ENCODE data around the gene BLVRB. TPM values are rescaled to one million over a fixed set of nuclear protein-coding genes. Genes with fewer than 3 reads are reported as not detected.

Gene BLVRB
- total and polyA plus RNA-seq, 8 donors, result 54.3 to 561 (median 252) TPM

DNA sequence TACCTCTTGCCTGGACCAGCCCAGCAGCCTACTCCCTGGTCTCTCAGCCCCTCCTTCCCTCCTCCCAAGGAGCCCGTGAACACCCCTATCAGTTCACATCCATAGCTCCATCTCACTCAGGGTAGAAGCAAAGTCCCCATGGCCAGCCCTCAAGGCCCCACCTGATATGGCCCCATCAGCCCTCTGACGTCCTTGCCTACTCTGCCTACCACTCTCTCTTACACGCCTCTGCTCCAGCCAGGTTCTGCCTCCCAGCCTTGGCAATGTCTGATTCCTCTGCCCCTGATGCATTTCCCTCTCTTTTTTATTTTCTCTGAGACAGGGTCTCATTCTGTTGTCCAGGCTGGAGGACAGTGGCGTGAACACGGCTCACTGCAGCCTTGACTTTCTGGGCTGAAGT is 13.5 kb downstream of the BLVRB start:
- H3K9me3 ChIP-seq, result no peaks in the 10 kb centered on the region
- H3K27ac ChIP-seq, result no peak overlapping the region
- intact Hi-C loops (cut with DNase I; ENCODE audit: low total_unique reads), result no loop called here
- TF ChIP-seq, protein P1, sequence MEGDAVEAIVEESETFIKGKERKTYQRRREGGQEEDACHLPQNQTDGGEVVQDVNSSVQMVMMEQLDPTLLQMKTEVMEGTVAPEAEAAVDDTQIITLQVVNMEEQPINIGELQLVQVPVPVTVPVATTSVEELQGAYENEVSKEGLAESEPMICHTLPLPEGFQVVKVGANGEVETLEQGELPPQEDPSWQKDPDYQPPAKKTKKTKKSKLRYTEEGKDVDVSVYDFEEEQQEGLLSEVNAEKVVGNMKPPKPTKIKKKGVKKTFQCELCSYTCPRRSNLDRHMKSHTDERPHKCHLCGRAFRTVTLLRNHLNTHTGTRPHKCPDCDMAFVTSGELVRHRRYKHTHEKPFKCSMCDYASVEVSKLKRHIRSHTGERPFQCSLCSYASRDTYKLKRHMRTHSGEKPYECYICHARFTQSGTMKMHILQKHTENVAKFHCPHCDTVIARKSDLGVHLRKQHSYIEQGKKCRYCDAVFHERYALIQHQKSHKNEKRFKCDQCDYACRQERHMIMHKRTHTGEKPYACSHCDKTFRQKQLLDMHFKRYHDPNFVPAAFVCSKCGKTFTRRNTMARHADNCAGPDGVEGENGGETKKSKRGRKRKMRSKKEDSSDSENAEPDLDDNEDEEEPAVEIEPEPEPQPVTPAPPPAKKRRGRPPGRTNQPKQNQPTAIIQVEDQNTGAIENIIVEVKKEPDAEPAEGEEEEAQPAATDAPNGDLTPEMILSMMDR (IDR thresholded peaks at IDR 0.05), result no peak
- TF ChIP-seq POLR2AphosphoS5 (IDR thresholded peaks at IDR 0.05) (no peak), EP300 (IDR thresholded peaks at IDR 0.05) (no peak), POLR2A (IDR thresholded peaks at IDR 0.05) (no peak)
- peaks cover 0 to 6% (median 3%) of the 10 kb centered on the region in 4 donors for H3K4me1 ChIP-seq
- no peak for DNase-seq
- peaks cover 16 to 82% (median 67%) of the 10 kb centered on the region in 4 donors for H3K36me3 ChIP-seq
- H3K27me3 ChIP-seq, result no peaks in the 10 kb centered on the region
- H3K4me3 ChIP-seq, result no peak overlapping the region
- WGBS, 5 donors, result 60 to 70% (median 67%) methylated on average over 5 of the region's 5 CpGs

DNA sequence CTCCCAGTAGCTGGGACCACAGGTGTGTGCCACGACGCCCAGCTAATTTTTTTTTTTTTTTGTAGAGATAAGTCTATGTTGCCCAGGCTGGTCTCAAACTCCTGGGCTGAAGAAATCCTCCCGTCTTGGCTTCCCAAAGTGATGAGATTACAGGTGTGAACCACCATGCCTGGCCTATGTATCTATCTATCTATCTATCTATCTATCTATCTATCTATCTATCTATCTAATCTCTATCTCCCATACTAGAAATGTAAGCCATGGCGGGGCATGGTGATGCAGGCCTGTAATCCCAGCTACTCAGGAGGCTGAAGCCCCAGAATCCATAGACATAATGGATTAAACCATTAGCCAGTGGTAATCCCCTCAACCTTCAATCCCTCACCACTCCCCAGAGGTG is 14.9 kb downstream of the BLVRB start:
- peaks cover 0 to 13% (median 6%) of the 10 kb centered on the region in 4 donors for H3K4me1 ChIP-seq
- intact Hi-C loops (cut with DNase I; ENCODE audit: low total_unique reads), result no loop called here
- WGBS, 5 donors, result 74 to 87% (median 78%) methylated on average over 4 of the region's 4 CpGs

DNA sequence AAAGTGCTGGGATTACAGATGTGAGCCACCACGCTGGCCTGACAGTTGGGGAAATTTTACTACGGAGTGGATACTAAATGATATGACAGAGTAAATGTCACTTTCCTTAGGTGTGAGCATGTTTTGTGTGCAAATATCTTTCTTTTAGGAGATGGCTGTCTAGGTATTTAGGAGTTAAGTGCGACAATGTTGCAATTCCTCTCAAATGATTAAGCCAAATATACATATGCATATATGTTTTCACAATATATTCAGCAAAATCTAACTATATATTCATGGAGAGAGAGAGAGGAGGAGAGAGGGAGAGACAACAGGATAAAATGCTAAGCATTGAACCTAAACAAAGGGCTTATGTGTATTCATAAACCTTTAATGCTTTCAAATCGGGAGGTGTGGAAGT is 16.0 kb downstream of the BLVRB start:
- WGBS, 5 donors, result 87 to 91% (median 91%) methylated on average over 4 of the region's 4 CpGs

More for the DNA sequence above, 14.9 kb downstream of the BLVRB start:
- no peak for DNase-seq
- TF ChIP-seq POLR2A (IDR thresholded peaks at IDR 0.05) (no peak), POLR2AphosphoS5 (IDR thresholded peaks at IDR 0.05) (no peak), EP300 (IDR thresholded peaks at IDR 0.05) (no peak)
- TF ChIP-seq, protein P1 (IDR thresholded peaks at IDR 0.05), result no peak
- Histone ChIP-seq H3K9me3 (no peaks in the 10 kb centered on the region), H3K4me3 (no peak overlapping the region), H3K27me3 (no peaks in the 10 kb centered on the region), H3K27ac (no peak overlapping the region), H3K36me3 (peaks cover 16 to 74% (median 58%) of the 10 kb centered on the region in 4 donors)

DNA sequence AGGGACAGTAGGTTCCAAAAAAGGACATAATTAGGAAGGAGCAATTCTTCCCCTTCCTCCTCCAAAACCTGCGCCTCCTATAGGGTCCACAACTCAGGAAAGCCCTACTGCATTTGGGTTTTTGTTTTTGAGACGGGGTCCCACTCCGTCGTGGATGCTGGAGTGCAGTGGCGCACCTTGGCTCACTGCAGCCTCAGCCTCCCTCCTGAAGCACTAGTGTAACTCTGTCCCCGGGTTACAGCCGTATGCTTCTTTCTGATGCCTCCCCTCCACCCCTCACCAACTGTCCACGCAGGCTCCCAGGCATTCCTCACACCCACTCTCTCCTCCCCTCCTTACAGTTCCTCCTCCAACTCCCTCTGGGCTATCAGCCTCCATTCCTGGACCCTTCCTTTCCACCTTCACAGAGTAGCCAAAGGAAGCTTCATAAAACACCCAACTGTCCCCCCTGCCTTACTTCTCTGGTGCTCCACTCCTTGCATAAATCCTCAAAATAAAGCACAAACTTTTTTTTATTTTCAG is 19.2 kb downstream of the BLVRB start:
- Histone ChIP-seq H3K27me3 (no peaks in the 10 kb centered on the region), H3K27ac (peak overlapping the region in 3 of 5 donors; percentile 92 to 98 (median 94)), H3K9me3 (no peaks in the 10 kb centered on the region), H3K4me3 (no peak overlapping the region), H3K4me1 (peaks cover 20 to 32% (median 27%) of the 10 kb centered on the region in 4 donors), H3K36me3 (peaks cover 23 to 55% (median 49%) of the 10 kb centered on the region in 4 donors)
- intact Hi-C loops (cut with DNase I; ENCODE audit: low total_unique reads), result no loop called here
- TF ChIP-seq, protein P1 (IDR thresholded peaks at IDR 0.05), result no peak
- TF ChIP-seq POLR2A (IDR thresholded peaks at IDR 0.05) (no peak), EP300 (IDR thresholded peaks at IDR 0.05) (no peak), POLR2AphosphoS5 (IDR thresholded peaks at IDR 0.05) (no peak)
- WGBS, 5 donors, result 69 to 82% (median 72%) methylated on average over 8 of the region's 8 CpGs
- DNase-seq, result no peak

More for the DNA sequence above, 16.0 kb downstream of the BLVRB start:
- H3K4me3 ChIP-seq, result no peak overlapping the region
- peaks cover 6 to 23% (median 14%) of the 10 kb centered on the region in 4 donors for H3K4me1 ChIP-seq
- H3K9me3 ChIP-seq, result no peaks in the 10 kb centered on the region
- no peaks in the 10 kb centered on the region for H3K27me3 ChIP-seq
- peaks cover 16 to 62% (median 47%) of the 10 kb centered on the region in 4 donors for H3K36me3 ChIP-seq
- no peak for DNase-seq
- TF ChIP-seq POLR2A (IDR thresholded peaks at IDR 0.05) (no peak), POLR2AphosphoS5 (IDR thresholded peaks at IDR 0.05) (no peak), EP300 (IDR thresholded peaks at IDR 0.05) (no peak)
- TF ChIP-seq, protein P1 (IDR thresholded peaks at IDR 0.05), result no peak
- no peak overlapping the region for H3K27ac ChIP-seq
- intact Hi-C loops (cut with DNase I; ENCODE audit: low total_unique reads), result no loop called here
